Measurements from ENCODE around the gene SLC8A1. TPM values are rescaled to one million over a fixed set of nuclear protein-coding genes. Genes with fewer than 3 reads are reported as not detected.

SLC8A1 gene
- total and polyA plus RNA-seq, 2 donors (not counting 1 experiment from before 2014, with no cell fraction given) = 17.4 to 109 TPM

DNA sequence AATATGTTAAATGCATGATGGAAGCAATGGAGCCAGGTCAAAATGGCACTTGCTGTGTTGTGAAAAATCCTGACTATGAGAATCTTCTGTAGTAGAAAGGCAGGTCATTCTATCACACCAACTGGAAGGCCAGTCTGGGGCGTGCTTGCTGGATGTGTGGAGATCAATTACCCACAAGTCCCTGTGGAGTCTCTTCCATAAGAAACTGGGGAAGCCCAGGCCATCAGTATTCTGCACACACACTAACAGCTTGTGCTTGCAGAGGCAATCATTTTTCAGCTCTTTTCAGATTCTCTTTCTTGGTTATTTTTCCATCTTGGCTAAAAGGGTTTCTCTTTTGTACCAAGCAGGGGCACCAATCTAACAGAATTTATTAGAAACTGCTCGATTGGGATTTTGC, 190.8 kb downstream of the SLC8A1 start:
- no peaks in the 10 kb centered on the region for H3K79me2 ChIP-seq (ENCODE audit: control insufficient read depth, insufficient read depth, low read length)
- no peaks in the 10 kb centered on the region for H3K9me3 ChIP-seq (ENCODE audit: control insufficient read depth, insufficient read depth, low read depth, low read length)
- H3K4me1 ChIP-seq (ENCODE audit: control insufficient read depth, extremely low read depth, insufficient read depth, low read length) = no peaks in the 10 kb centered on the region

DNA sequence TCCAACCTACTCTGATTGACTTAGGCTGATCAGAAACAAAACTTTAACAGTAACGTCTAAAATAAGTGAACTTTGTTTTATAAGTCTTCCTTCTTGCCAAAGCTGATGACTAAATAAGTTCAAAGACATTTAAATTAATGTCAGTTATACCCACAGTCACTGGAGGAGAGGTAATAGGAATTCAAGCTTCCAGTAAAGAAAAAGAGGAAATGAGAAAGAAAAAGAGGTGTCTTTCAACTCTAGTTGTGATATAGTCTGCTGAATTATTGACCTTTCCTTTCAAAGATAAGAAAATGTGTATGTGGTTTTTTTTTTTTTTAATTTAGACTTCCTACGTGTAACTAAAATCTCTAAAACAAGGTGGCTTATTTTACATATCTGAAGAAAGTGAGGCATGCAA, 191.5 kb downstream of the SLC8A1 start:
- TF ChIP-seq, protein P1, sequence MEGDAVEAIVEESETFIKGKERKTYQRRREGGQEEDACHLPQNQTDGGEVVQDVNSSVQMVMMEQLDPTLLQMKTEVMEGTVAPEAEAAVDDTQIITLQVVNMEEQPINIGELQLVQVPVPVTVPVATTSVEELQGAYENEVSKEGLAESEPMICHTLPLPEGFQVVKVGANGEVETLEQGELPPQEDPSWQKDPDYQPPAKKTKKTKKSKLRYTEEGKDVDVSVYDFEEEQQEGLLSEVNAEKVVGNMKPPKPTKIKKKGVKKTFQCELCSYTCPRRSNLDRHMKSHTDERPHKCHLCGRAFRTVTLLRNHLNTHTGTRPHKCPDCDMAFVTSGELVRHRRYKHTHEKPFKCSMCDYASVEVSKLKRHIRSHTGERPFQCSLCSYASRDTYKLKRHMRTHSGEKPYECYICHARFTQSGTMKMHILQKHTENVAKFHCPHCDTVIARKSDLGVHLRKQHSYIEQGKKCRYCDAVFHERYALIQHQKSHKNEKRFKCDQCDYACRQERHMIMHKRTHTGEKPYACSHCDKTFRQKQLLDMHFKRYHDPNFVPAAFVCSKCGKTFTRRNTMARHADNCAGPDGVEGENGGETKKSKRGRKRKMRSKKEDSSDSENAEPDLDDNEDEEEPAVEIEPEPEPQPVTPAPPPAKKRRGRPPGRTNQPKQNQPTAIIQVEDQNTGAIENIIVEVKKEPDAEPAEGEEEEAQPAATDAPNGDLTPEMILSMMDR (conservative IDR thresholded peaks at IDR 0.05 in 1 of 2, IDR thresholded peaks at IDR 0.05 in 1 of 2; ENCODE audit: low read depth in 1 of 2, low read length in 2 of 2) = no peak
- TF ChIP-seq EZH2 (IDR thresholded peaks at IDR 0.05; ENCODE audit: low read length, missing control alignments) = no peak
- H3K4me2 ChIP-seq (ENCODE audit: extremely low read depth, insufficient read depth, low read length) = no peak overlapping the region
- H3K27ac ChIP-seq (ENCODE audit: insufficient read depth, low read length) = no peak overlapping the region
- H4K20me1 ChIP-seq (ENCODE audit: control insufficient read depth, extremely low read depth, insufficient read depth, low read length) = no peaks in the 10 kb centered on the region
- no peaks in the 10 kb centered on the region for H3K9me3 ChIP-seq (ENCODE audit: control insufficient read depth, insufficient read depth, low read depth, low read length)
- H2AFZ ChIP-seq (ENCODE audit: low read length) = no peak overlapping the region
- DNase-seq (ENCODE audit: low read depth in 2 of 2) = peak in 1 of 2 donors; percentile 39
- no peaks in the 10 kb centered on the region for H3K27me3 ChIP-seq (ENCODE audit: control insufficient read depth, insufficient read depth, low read length)
- H3K9ac ChIP-seq (ENCODE audit: insufficient read depth, low read length) = no peak overlapping the region
- no peaks in the 10 kb centered on the region for H3K4me1 ChIP-seq (ENCODE audit: control insufficient read depth, extremely low read depth, insufficient read depth, low read length)
- no peak overlapping the region for H3K4me3 ChIP-seq (replicated peaks in 1 of 4; ENCODE audit: control extremely low read depth in 1 of 4, insufficient read depth in 1 of 4, low read depth in 3 of 4, low read length in 4 of 4)
- H3K79me2 ChIP-seq (ENCODE audit: control insufficient read depth, insufficient read depth, low read length) = no peaks in the 10 kb centered on the region
- H3K36me3 ChIP-seq (ENCODE audit: control insufficient read depth, insufficient read depth, low read length) = no peaks in the 10 kb centered on the region

More for the DNA sequence above, 190.8 kb downstream of the SLC8A1 start:
- no peak for TF ChIP-seq EZH2 (IDR thresholded peaks at IDR 0.05; ENCODE audit: low read length, missing control alignments)
- TF ChIP-seq, protein P1 (conservative IDR thresholded peaks at IDR 0.05 in 1 of 2, IDR thresholded peaks at IDR 0.05 in 1 of 2; ENCODE audit: low read depth in 1 of 2, low read length in 2 of 2) = no peak
- H3K9ac ChIP-seq (ENCODE audit: insufficient read depth, low read length) = no peak overlapping the region
- DNase-seq (ENCODE audit: low read depth in 2 of 2) = no peak
- H3K4me3 ChIP-seq (replicated peaks in 1 of 4; ENCODE audit: control extremely low read depth in 1 of 4, insufficient read depth in 1 of 4, low read depth in 3 of 4, low read length in 4 of 4) = no peak overlapping the region
- H3K4me2 ChIP-seq (ENCODE audit: extremely low read depth, insufficient read depth, low read length) = no peak overlapping the region
- no peaks in the 10 kb centered on the region for H3K27me3 ChIP-seq (ENCODE audit: control insufficient read depth, insufficient read depth, low read length)
- no peak overlapping the region for H2AFZ ChIP-seq (ENCODE audit: low read length)
- H4K20me1 ChIP-seq (ENCODE audit: control insufficient read depth, extremely low read depth, insufficient read depth, low read length) = no peaks in the 10 kb centered on the region
- H3K27ac ChIP-seq (ENCODE audit: insufficient read depth, low read length) = no peak overlapping the region
- H3K36me3 ChIP-seq (ENCODE audit: control insufficient read depth, insufficient read depth, low read length) = no peaks in the 10 kb centered on the region

DNA sequence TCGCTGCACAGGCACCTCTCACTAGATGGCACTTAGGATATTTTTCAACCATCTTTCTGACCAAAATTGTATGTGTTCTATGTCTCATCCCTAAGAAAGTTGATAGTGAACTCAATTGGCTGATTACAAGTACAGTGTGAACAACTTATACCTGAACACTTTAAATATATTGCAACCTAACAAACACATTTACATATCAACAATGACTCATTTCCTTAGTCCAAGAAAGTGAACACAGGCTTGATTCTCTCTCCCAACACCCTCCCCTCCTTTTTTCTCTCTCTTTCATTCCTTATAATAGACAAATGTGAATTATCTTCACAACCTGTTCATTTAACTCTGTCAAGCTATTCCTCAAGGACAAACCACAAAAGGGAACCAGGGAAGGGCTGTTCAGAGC, 192.0 kb downstream of the SLC8A1 start:
- H3K36me3 ChIP-seq (ENCODE audit: control insufficient read depth, insufficient read depth, low read length) = no peaks in the 10 kb centered on the region
- H3K4me3 ChIP-seq (replicated peaks in 1 of 4; ENCODE audit: control extremely low read depth in 1 of 4, insufficient read depth in 1 of 4, low read depth in 3 of 4, low read length in 4 of 4) = no peak overlapping the region
- TF ChIP-seq EZH2 (IDR thresholded peaks at IDR 0.05; ENCODE audit: low read length, missing control alignments) = no peak
- TF ChIP-seq, protein P1 (conservative IDR thresholded peaks at IDR 0.05 in 1 of 2, IDR thresholded peaks at IDR 0.05 in 1 of 2; ENCODE audit: low read depth in 1 of 2, low read length in 2 of 2) = no peak
- no peak overlapping the region for H3K4me2 ChIP-seq (ENCODE audit: extremely low read depth, insufficient read depth, low read length)
- no peak overlapping the region for H3K27ac ChIP-seq (ENCODE audit: insufficient read depth, low read length)
- no peaks in the 10 kb centered on the region for H4K20me1 ChIP-seq (ENCODE audit: control insufficient read depth, extremely low read depth, insufficient read depth, low read length)
- no peaks in the 10 kb centered on the region for H3K79me2 ChIP-seq (ENCODE audit: control insufficient read depth, insufficient read depth, low read length)
- no peak overlapping the region for H2AFZ ChIP-seq (ENCODE audit: low read length)
- DNase-seq (ENCODE audit: low read depth in 2 of 2) = no peak
- no peaks in the 10 kb centered on the region for H3K4me1 ChIP-seq (ENCODE audit: control insufficient read depth, extremely low read depth, insufficient read depth, low read length)
- H3K9me3 ChIP-seq (ENCODE audit: control insufficient read depth, insufficient read depth, low read depth, low read length) = no peaks in the 10 kb centered on the region
- no peaks in the 10 kb centered on the region for H3K27me3 ChIP-seq (ENCODE audit: control insufficient read depth, insufficient read depth, low read length)
- no peak overlapping the region for H3K9ac ChIP-seq (ENCODE audit: insufficient read depth, low read length)
